ENCODE data around the gene SCLY. TPM values are rescaled to one million over a fixed set of nuclear protein-coding genes. Genes with fewer than 3 reads are reported as not detected.
A peak's percentile ranks its signal among the peaks of the same experiment; 100 is the strongest.

SCLY gene
- total and polyA plus RNA-seq, 7 experiments from 2014 or later = 12.2 to 47.3 (median 24.4) TPM

GRCh38 chr2:238092486-238093035 lies 31.8 kb downstream of the SCLY start:
- no peaks in the 10 kb centered on the region for H3K9me3 Mint-ChIP-seq

GRCh38 chr2:238093181-238094140 lies 32.7 kb downstream of the SCLY start:
- Histone ChIP-seq H3K9me3 (ENCODE audit: control insufficient read depth in 2 of 3, low read length in 3 of 3) (no peaks in the 10 kb centered on the region), H3K36me3 (ENCODE audit: control insufficient read depth in 2 of 3, insufficient read depth in 3 of 3, low read length in 3 of 3) (no peaks in the 10 kb centered on the region), H3K4me3 (ENCODE audit: low read length) (no peak overlapping the region), H3K27ac (ENCODE audit: low read depth, low read length) (no peak overlapping the region), H3K27me3 (ENCODE audit: control insufficient read depth in 2 of 2, insufficient read depth in 2 of 2, low read length in 2 of 2) (no peaks in the 10 kb centered on the region), H3K4me1 (ENCODE audit: control insufficient read depth in 2 of 2, insufficient read depth in 2 of 2, low read length in 2 of 2) (no peaks in the 10 kb centered on the region)
- no peaks in the 10 kb centered on the region for H3K27me3 Mint-ChIP-seq
- POLR2A ChIA-PET = interaction anchor here (0.5 kb wide), 1 partner anchor 8 kb away, joined by 11 read pairs; no protein-coding TSS in a partner anchor
- peak in 1 of 9 donors; percentile 19 for DNase-seq
- intact Hi-C loops (cut with micrococcal nuclease) = no loop called here
- CTCF ChIA-PET = no interaction called here
- H3K27ac Mint-ChIP-seq = peak overlapping the region in 1 of 9 donors; percentile 42
- no peaks in the 10 kb centered on the region for H3K9me3 Mint-ChIP-seq
- ATAC-seq = no peak
- peaks cover 0 to 4% (median 0%) of the 10 kb centered on the region in 7 donors for H3K4me1 Mint-ChIP-seq
- peaks cover 0 to 14% (median 3%) of the 10 kb centered on the region in 5 donors for H3K36me3 Mint-ChIP-seq
- H3K4me3 Mint-ChIP-seq = no peak overlapping the region

More at GRCh38 chr2:238092486-238093035, 31.8 kb downstream of the SCLY start:
- intact Hi-C loops (cut with micrococcal nuclease) = no loop called here
- Histone ChIP-seq H3K36me3 (ENCODE audit: control insufficient read depth in 2 of 3, insufficient read depth in 3 of 3, low read length in 3 of 3) (no peaks in the 10 kb centered on the region), H3K4me3 (ENCODE audit: low read length) (no peak overlapping the region), H3K4me1 (ENCODE audit: control insufficient read depth in 2 of 2, insufficient read depth in 2 of 2, low read length in 2 of 2) (no peaks in the 10 kb centered on the region), H3K27ac (ENCODE audit: low read depth, low read length) (no peak overlapping the region), H3K9me3 (ENCODE audit: control insufficient read depth in 2 of 3, low read length in 3 of 3) (no peaks in the 10 kb centered on the region), H3K27me3 (ENCODE audit: control insufficient read depth in 2 of 2, insufficient read depth in 2 of 2, low read length in 2 of 2) (no peaks in the 10 kb centered on the region)
- Mint-ChIP-seq H3K4me3 (no peak overlapping the region), H3K27ac (peak overlapping the region in 1 of 9 donors; percentile 41), H3K4me1 (peaks cover 0 to 3% (median 0%) of the 10 kb centered on the region in 7 donors), H3K36me3 (peaks cover 0 to 14% (median 3%) of the 10 kb centered on the region in 5 donors), H3K27me3 (no peaks in the 10 kb centered on the region)
- peak in 1 of 9 donors; percentile 12 for DNase-seq
- ATAC-seq = no peak
- CTCF ChIA-PET = no interaction called here
- POLR2A ChIA-PET = no interaction called here

GRCh38 chr2:238094438-238095022 lies 33.7 kb downstream of the SCLY start:
- Histone ChIP-seq H3K36me3 (ENCODE audit: control insufficient read depth in 2 of 3, insufficient read depth in 3 of 3, low read length in 3 of 3) (no peaks in the 10 kb centered on the region), H3K4me3 (ENCODE audit: low read length) (no peak overlapping the region), H3K27ac (ENCODE audit: low read depth, low read length) (no peak overlapping the region), H3K4me1 (ENCODE audit: control insufficient read depth in 2 of 2, insufficient read depth in 2 of 2, low read length in 2 of 2) (no peaks in the 10 kb centered on the region), H3K9me3 (ENCODE audit: control insufficient read depth in 2 of 3, low read length in 3 of 3) (no peaks in the 10 kb centered on the region), H3K27me3 (ENCODE audit: control insufficient read depth in 2 of 2, insufficient read depth in 2 of 2, low read length in 2 of 2) (no peaks in the 10 kb centered on the region)
- ChIA-PET POLR2A (interaction anchor here (0.5 kb wide), 1 partner anchor 9 kb away, joined by 11 read pairs; no protein-coding TSS in a partner anchor), CTCF (no interaction called here)
- ATAC-seq (no peak), DNase-seq (peak in 1 of 9 donors; percentile 18)
- Mint-ChIP-seq H3K27me3 (no peaks in the 10 kb centered on the region), H3K4me3 (no peak overlapping the region), H3K27ac (no peak overlapping the region), H3K9me3 (no peaks in the 10 kb centered on the region), H3K4me1 (peaks cover 0 to 6% (median 0%) of the 10 kb centered on the region in 7 donors), H3K36me3 (peaks cover 0 to 19% (median 3%) of the 10 kb centered on the region in 5 donors)
- intact Hi-C loops (cut with micrococcal nuclease) = no loop called here

GRCh38 chr2:238095143-238095542 lies 34.3 kb downstream of the SCLY start:
- ATAC-seq = no peak
- intact Hi-C loops (cut with micrococcal nuclease) = no loop called here
- H3K36me3 ChIP-seq (ENCODE audit: control insufficient read depth in 2 of 3, insufficient read depth in 3 of 3, low read length in 3 of 3) = no peaks in the 10 kb centered on the region
- H3K4me3 ChIP-seq (ENCODE audit: low read length) = no peak overlapping the region
- Mint-ChIP-seq H3K9me3 (no peaks in the 10 kb centered on the region), H3K27ac (no peak overlapping the region), H3K4me1 (peaks cover 0 to 6% (median 0%) of the 10 kb centered on the region in 7 donors), H3K27me3 (no peaks in the 10 kb centered on the region), H3K36me3 (peaks cover 0 to 19% (median 3%) of the 10 kb centered on the region in 5 donors), H3K4me3 (no peak overlapping the region)
- ChIA-PET CTCF (no interaction called here), POLR2A (no interaction called here)
- no peaks in the 10 kb centered on the region for H3K4me1 ChIP-seq (ENCODE audit: control insufficient read depth in 2 of 2, insufficient read depth in 2 of 2, low read length in 2 of 2)
- H3K27ac ChIP-seq (ENCODE audit: low read depth, low read length) = no peak overlapping the region
- DNase-seq = peak in 1 of 9 donors; percentile 8
- no peaks in the 10 kb centered on the region for H3K9me3 ChIP-seq (ENCODE audit: control insufficient read depth in 2 of 3, low read length in 3 of 3)
- H3K27me3 ChIP-seq (ENCODE audit: control insufficient read depth in 2 of 2, insufficient read depth in 2 of 2, low read length in 2 of 2) = no peaks in the 10 kb centered on the region

GRCh38 chr2:238096311-238097011 lies 35.7 kb downstream of the SCLY start:
- Mint-ChIP-seq H3K9me3 (no peaks in the 10 kb centered on the region), H3K27ac (no peak overlapping the region), H3K4me3 (no peak overlapping the region), H3K4me1 (peaks cover 0 to 6% (median 0%) of the 10 kb centered on the region in 7 donors), H3K27me3 (no peaks in the 10 kb centered on the region), H3K36me3 (peaks cover 0 to 13% (median 0%) of the 10 kb centered on the region in 5 donors)
- CTCF ChIA-PET = no interaction called here
- Histone ChIP-seq H3K27ac (ENCODE audit: low read depth, low read length) (no peak overlapping the region), H3K4me3 (ENCODE audit: low read length) (no peak overlapping the region), H3K27me3 (ENCODE audit: control insufficient read depth in 2 of 2, insufficient read depth in 2 of 2, low read length in 2 of 2) (no peaks in the 10 kb centered on the region), H3K9me3 (ENCODE audit: control insufficient read depth in 2 of 3, low read length in 3 of 3) (no peaks in the 10 kb centered on the region), H3K4me1 (ENCODE audit: control insufficient read depth in 2 of 2, insufficient read depth in 2 of 2, low read length in 2 of 2) (no peaks in the 10 kb centered on the region), H3K36me3 (ENCODE audit: control insufficient read depth in 2 of 3, insufficient read depth in 3 of 3, low read length in 3 of 3) (no peaks in the 10 kb centered on the region)
- intact Hi-C loops (cut with micrococcal nuclease) = no loop called here
- no peak for ATAC-seq
- POLR2A ChIA-PET = no interaction called here
- DNase-seq = peak in 1 of 9 donors; percentile 20

GRCh38 chr2:238097201-238097987 lies 36.6 kb downstream of the SCLY start:
- H3K4me1 ChIP-seq (ENCODE audit: control insufficient read depth in 2 of 2, insufficient read depth in 2 of 2, low read length in 2 of 2) = no peaks in the 10 kb centered on the region
- no peaks in the 10 kb centered on the region for H3K9me3 ChIP-seq (ENCODE audit: control insufficient read depth in 2 of 3, low read length in 3 of 3)
- no peak overlapping the region for H3K4me3 ChIP-seq (ENCODE audit: low read length)
- H3K4me1 Mint-ChIP-seq = peaks cover 0 to 6% (median 0%) of the 10 kb centered on the region in 7 donors
- no peaks in the 10 kb centered on the region for H3K27me3 Mint-ChIP-seq
- no peaks in the 10 kb centered on the region for H3K27me3 ChIP-seq (ENCODE audit: control insufficient read depth in 2 of 2, insufficient read depth in 2 of 2, low read length in 2 of 2)
- H3K27ac Mint-ChIP-seq = no peak overlapping the region
- no peaks in the 10 kb centered on the region for H3K36me3 ChIP-seq (ENCODE audit: control insufficient read depth in 2 of 3, insufficient read depth in 3 of 3, low read length in 3 of 3)
- no peak overlapping the region for H3K4me3 Mint-ChIP-seq
- peaks cover 0 to 13% (median 0%) of the 10 kb centered on the region in 5 donors for H3K36me3 Mint-ChIP-seq
- peak in 1 of 9 donors; percentile 18 for DNase-seq
- no peaks in the 10 kb centered on the region for H3K9me3 Mint-ChIP-seq
- no peak overlapping the region for H3K27ac ChIP-seq (ENCODE audit: low read depth, low read length)
- ATAC-seq = no peak
- POLR2A ChIA-PET = no interaction called here
- CTCF ChIA-PET = no interaction called here
- intact Hi-C loops (cut with micrococcal nuclease) = no loop called here

Data from naive thymus-derived CD4-positive, alpha-beta T cell (primary cell).